ENCODE measurements around the gene TCP11L2. TPM values are rescaled to one million over a fixed set of nuclear protein-coding genes. Genes with fewer than 3 reads are reported as not detected.
A peak's percentile ranks its signal among the peaks of the same experiment; 100 is the strongest.

Gene TCP11L2
- polyA plus RNA-seq, 1 donor = 12.7 TPM

- no peaks in the 10 kb centered on the region for H3K27me3 ChIP-seq (ENCODE audit: control insufficient read depth, insufficient read depth, low read length)
- 93% methylated on average over 2 of the region's 5 CpGs for WGBS (ENCODE audit: insufficient coverage, low lambda C conversion rate)
- no peak for DNase-seq
- no peak overlapping the region for H3K4me3 ChIP-seq (ENCODE audit: low read length)
- no peaks in the 10 kb centered on the region for H3K36me3 ChIP-seq (ENCODE audit: control insufficient read depth, insufficient read depth, low read length)
- peaks cover 12% of the 10 kb centered on the region for H3K4me1 ChIP-seq (ENCODE audit: control insufficient read depth, insufficient read depth, low read length)
- H3K9me3 ChIP-seq (ENCODE audit: control insufficient read depth, low read depth, low read length) = no peaks in the 10 kb centered on the region
- no peak overlapping the region for H3K27ac ChIP-seq (ENCODE audit: low read length)
These were observed 10.2 kb upstream of the TCP11L2 start for GRCh38 chr12:106292339-106292738.

- Histone ChIP-seq H3K9me3 (ENCODE audit: control insufficient read depth, low read depth, low read length) (no peaks in the 10 kb centered on the region), H3K4me3 (ENCODE audit: low read length) (no peak overlapping the region), H3K27ac (ENCODE audit: low read length) (no peak overlapping the region), H3K4me1 (ENCODE audit: control insufficient read depth, insufficient read depth, low read length) (peaks cover 9% of the 10 kb centered on the region), H3K27me3 (ENCODE audit: control insufficient read depth, insufficient read depth, low read length) (no peaks in the 10 kb centered on the region), H3K36me3 (ENCODE audit: control insufficient read depth, insufficient read depth, low read length) (no peaks in the 10 kb centered on the region)
- no CpG with 5 or more reads among the region's 8 CpGs for WGBS (ENCODE audit: insufficient coverage, low lambda C conversion rate)
- DNase-seq = no peak
These were observed 6.2 kb upstream of the TCP11L2 start for GRCh38 chr12:106296179-106296877.

GRCh38 chr12:106297075-106297474, 5.5 kb upstream of the TCP11L2 start:
- no peak overlapping the region for H3K27ac ChIP-seq (ENCODE audit: low read length)
- H3K9me3 ChIP-seq (ENCODE audit: control insufficient read depth, low read depth, low read length) = no peaks in the 10 kb centered on the region
- no peaks in the 10 kb centered on the region for H3K36me3 ChIP-seq (ENCODE audit: control insufficient read depth, insufficient read depth, low read length)
- H3K4me3 ChIP-seq (ENCODE audit: low read length) = no peak overlapping the region
- 89% methylated on average over 3 of the region's 3 CpGs for WGBS (ENCODE audit: insufficient coverage, low lambda C conversion rate)
- no peaks in the 10 kb centered on the region for H3K27me3 ChIP-seq (ENCODE audit: control insufficient read depth, insufficient read depth, low read length)
- no peak for DNase-seq
- H3K4me1 ChIP-seq (ENCODE audit: control insufficient read depth, insufficient read depth, low read length) = peaks cover 4% of the 10 kb centered on the region

GRCh38 chr12:106297681-106298080, 4.9 kb upstream of the TCP11L2 start:
- Histone ChIP-seq H3K4me1 (ENCODE audit: control insufficient read depth, insufficient read depth, low read length) (peaks cover 4% of the 10 kb centered on the region), H3K4me3 (ENCODE audit: low read length) (no peak overlapping the region), H3K27ac (ENCODE audit: low read length) (no peak overlapping the region), H3K36me3 (ENCODE audit: control insufficient read depth, insufficient read depth, low read length) (no peaks in the 10 kb centered on the region), H3K27me3 (ENCODE audit: control insufficient read depth, insufficient read depth, low read length) (no peaks in the 10 kb centered on the region), H3K9me3 (ENCODE audit: control insufficient read depth, low read depth, low read length) (no peaks in the 10 kb centered on the region)
- no peak for DNase-seq

GRCh38 chr12:106299202-106299774, 3.2 kb upstream of the TCP11L2 start:
- Histone ChIP-seq H3K9me3 (ENCODE audit: control insufficient read depth, low read depth, low read length) (no peaks in the 10 kb centered on the region), H3K36me3 (ENCODE audit: control insufficient read depth, insufficient read depth, low read length) (no peaks in the 10 kb centered on the region), H3K27ac (ENCODE audit: low read length) (no peak overlapping the region), H3K4me3 (ENCODE audit: low read length) (no peak overlapping the region), H3K27me3 (ENCODE audit: control insufficient read depth, insufficient read depth, low read length) (no peaks in the 10 kb centered on the region), H3K4me1 (ENCODE audit: control insufficient read depth, insufficient read depth, low read length) (peaks cover 10% of the 10 kb centered on the region)
- WGBS (ENCODE audit: insufficient coverage, low lambda C conversion rate) = 100% methylated on average over 1 of the region's 4 CpGs
- no peak for DNase-seq

- no peaks in the 10 kb centered on the region for H3K36me3 ChIP-seq (ENCODE audit: control insufficient read depth, insufficient read depth, low read length)
- WGBS (ENCODE audit: insufficient coverage, low lambda C conversion rate) = no CpG with 5 or more reads among the region's 1 CpG
- H3K27me3 ChIP-seq (ENCODE audit: control insufficient read depth, insufficient read depth, low read length) = no peaks in the 10 kb centered on the region
- H3K27ac ChIP-seq (ENCODE audit: low read length) = peak overlapping the region; percentile 10
- peaks cover 18% of the 10 kb centered on the region for H3K4me1 ChIP-seq (ENCODE audit: control insufficient read depth, insufficient read depth, low read length)
- no peaks in the 10 kb centered on the region for H3K9me3 ChIP-seq (ENCODE audit: control insufficient read depth, low read depth, low read length)
- DNase-seq = peak in 1 of 2 donors; percentile 48
- no peak overlapping the region for H3K4me3 ChIP-seq (ENCODE audit: low read length)
These were observed 1.8 kb upstream of the TCP11L2 start for GRCh38 chr12:106300761-106301160.

- H3K27me3 ChIP-seq (ENCODE audit: control insufficient read depth, insufficient read depth, low read length) = no peaks in the 10 kb centered on the region
- H3K36me3 ChIP-seq (ENCODE audit: control insufficient read depth, insufficient read depth, low read length) = no peaks in the 10 kb centered on the region
- no peak overlapping the region for H3K4me3 ChIP-seq (ENCODE audit: low read length)
- H3K4me1 ChIP-seq (ENCODE audit: control insufficient read depth, insufficient read depth, low read length) = peaks cover 20% of the 10 kb centered on the region
- no peak for DNase-seq
- WGBS (ENCODE audit: insufficient coverage, low lambda C conversion rate) = no CpG with 5 or more reads among the region's 1 CpG
- no peaks in the 10 kb centered on the region for H3K9me3 ChIP-seq (ENCODE audit: control insufficient read depth, low read depth, low read length)
- H3K27ac ChIP-seq (ENCODE audit: low read length) = peak overlapping the region; percentile 98
These were observed 1.3 kb upstream of the TCP11L2 start for GRCh38 chr12:106301241-106301610.

GRCh38 chr12:106301611-106302321, 767 bp upstream of the TCP11L2 start:
- peaks cover 25% of the 10 kb centered on the region for H3K4me1 ChIP-seq (ENCODE audit: control insufficient read depth, insufficient read depth, low read length)
- H3K27ac ChIP-seq (ENCODE audit: low read length) = peak overlapping the region; percentile 98
- no CpG with 5 or more reads among the region's 32 CpGs for WGBS (ENCODE audit: insufficient coverage, low lambda C conversion rate)

GRCh38 chr12:106303202-106303820, 778 bp downstream of the TCP11L2 start:
- no peaks in the 10 kb centered on the region for H3K36me3 ChIP-seq (ENCODE audit: control insufficient read depth, insufficient read depth, low read length)
- DNase-seq = peak; percentile 73 to 84
- H3K27ac ChIP-seq (ENCODE audit: low read length) = peak overlapping the region; percentile 89
- H3K27me3 ChIP-seq (ENCODE audit: control insufficient read depth, insufficient read depth, low read length) = no peaks in the 10 kb centered on the region
- WGBS (ENCODE audit: insufficient coverage, low lambda C conversion rate) = 90% methylated on average over 2 of the region's 28 CpGs
- H3K4me3 ChIP-seq (ENCODE audit: low read length) = peak overlapping the region; percentile 91
- H3K4me1 ChIP-seq (ENCODE audit: control insufficient read depth, insufficient read depth, low read length) = peaks cover 38% of the 10 kb centered on the region
- no peaks in the 10 kb centered on the region for H3K9me3 ChIP-seq (ENCODE audit: control insufficient read depth, low read depth, low read length)

More at GRCh38 chr12:106301611-106302321, 767 bp upstream of the TCP11L2 start:
- H3K9me3 ChIP-seq (ENCODE audit: control insufficient read depth, low read depth, low read length) = no peaks in the 10 kb centered on the region
- H3K27me3 ChIP-seq (ENCODE audit: control insufficient read depth, insufficient read depth, low read length) = no peaks in the 10 kb centered on the region
- H3K4me3 ChIP-seq (ENCODE audit: low read length) = peak overlapping the region; percentile 79
- peak; percentile 88 to 94 for DNase-seq
- H3K36me3 ChIP-seq (ENCODE audit: control insufficient read depth, insufficient read depth, low read length) = no peaks in the 10 kb centered on the region

- no CpG with 5 or more reads among the region's 5 CpGs for WGBS (ENCODE audit: insufficient coverage, low lambda C conversion rate)
- H3K4me1 ChIP-seq (ENCODE audit: control insufficient read depth, insufficient read depth, low read length) = peaks cover 45% of the 10 kb centered on the region
- DNase-seq = peak in 1 of 2 donors; percentile 44
These were observed 1.5 kb downstream of the TCP11L2 start for GRCh38 chr12:106304001-106304421.

More at GRCh38 chr12:106304001-106304421, 1.5 kb downstream of the TCP11L2 start:
- no peak overlapping the region for H3K4me3 ChIP-seq (ENCODE audit: low read length)
- no peaks in the 10 kb centered on the region for H3K9me3 ChIP-seq (ENCODE audit: control insufficient read depth, low read depth, low read length)
- no peaks in the 10 kb centered on the region for H3K36me3 ChIP-seq (ENCODE audit: control insufficient read depth, insufficient read depth, low read length)
- H3K27me3 ChIP-seq (ENCODE audit: control insufficient read depth, insufficient read depth, low read length) = no peaks in the 10 kb centered on the region
- H3K27ac ChIP-seq (ENCODE audit: low read length) = peak overlapping the region; percentile 89

Data from large intestine (tissue), 3 donors.